Adrenal gland (tissue), 5 donors: ENCODE results near the gene NBPF3.

ENCODE experiments used
- POLR2A ChIP-seq, 2 donors: fragments of 450-650 bp; IDR thresholded peaks; one replicate each; pipeline ENCODE4 v1.6.1; 2017; ENCODE audit warnings: antibody characterized with exemption in 2 of 2, mild to moderate bottlenecking in 2 of 2, moderate library complexity in 1 of 2
- TF ChIP-seq, protein P1 (sequence below), 6 experiments: fragments of 450-650 bp in 4 of 6; fragments of 200-600 bp in 2 of 6; sonication (generic) in 1 of 6; IDR thresholded peaks; 1 replicate in 5 of 6; 2 replicates in 1 of 6; pipeline versions ENCODE4 v1.5.1 to v1.8.0; 2016 to 2021; ENCODE audit warnings: antibody characterized with exemption in 6 of 6, mild to moderate bottlenecking in 2 of 6, moderate library complexity in 1 of 6
- donor health status: DM: no; HTN: no; CAD: no.

DNA sequence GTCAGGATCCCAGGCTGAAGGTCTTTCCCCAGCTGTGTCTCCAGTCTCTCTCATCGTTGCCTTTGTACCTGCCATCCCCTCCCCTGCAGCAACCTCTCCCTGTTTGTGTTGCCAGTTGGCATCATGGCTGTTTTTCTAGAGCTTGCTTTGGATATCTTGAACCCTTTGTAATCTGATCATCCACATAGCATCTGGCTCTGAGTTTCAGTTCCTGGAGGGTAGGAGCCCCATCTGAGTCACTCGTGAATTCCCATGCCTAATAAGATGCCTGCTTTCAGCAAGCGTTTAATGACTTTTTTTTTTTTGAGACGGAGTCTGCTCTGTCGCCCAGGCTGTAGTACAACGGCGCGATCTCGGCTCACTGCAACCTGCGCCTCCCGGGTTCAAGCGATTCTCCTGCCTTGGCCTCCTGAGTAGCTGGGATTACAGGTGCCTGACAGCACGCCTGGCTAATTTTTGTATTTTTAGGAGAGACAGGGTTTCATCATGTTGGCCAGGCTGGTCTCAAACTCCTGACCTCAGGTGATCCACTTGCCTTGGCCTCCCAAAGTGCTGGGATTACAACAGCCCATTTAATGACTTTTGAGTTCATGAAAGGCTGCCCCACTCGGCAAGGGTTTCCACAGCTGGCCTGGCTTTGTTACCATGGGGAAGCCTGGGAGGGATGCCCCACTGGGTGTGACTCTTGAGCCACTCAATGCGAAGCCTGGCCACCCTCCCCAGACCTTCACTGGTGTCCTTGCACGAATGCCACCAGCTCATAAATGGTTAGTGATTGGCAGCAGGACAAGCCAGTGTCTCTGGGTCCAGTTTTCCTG, 81.2 kb downstream of the NBPF3 start:
- TF ChIP-seq, protein P1, sequence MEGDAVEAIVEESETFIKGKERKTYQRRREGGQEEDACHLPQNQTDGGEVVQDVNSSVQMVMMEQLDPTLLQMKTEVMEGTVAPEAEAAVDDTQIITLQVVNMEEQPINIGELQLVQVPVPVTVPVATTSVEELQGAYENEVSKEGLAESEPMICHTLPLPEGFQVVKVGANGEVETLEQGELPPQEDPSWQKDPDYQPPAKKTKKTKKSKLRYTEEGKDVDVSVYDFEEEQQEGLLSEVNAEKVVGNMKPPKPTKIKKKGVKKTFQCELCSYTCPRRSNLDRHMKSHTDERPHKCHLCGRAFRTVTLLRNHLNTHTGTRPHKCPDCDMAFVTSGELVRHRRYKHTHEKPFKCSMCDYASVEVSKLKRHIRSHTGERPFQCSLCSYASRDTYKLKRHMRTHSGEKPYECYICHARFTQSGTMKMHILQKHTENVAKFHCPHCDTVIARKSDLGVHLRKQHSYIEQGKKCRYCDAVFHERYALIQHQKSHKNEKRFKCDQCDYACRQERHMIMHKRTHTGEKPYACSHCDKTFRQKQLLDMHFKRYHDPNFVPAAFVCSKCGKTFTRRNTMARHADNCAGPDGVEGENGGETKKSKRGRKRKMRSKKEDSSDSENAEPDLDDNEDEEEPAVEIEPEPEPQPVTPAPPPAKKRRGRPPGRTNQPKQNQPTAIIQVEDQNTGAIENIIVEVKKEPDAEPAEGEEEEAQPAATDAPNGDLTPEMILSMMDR (IDR thresholded peaks at IDR 0.05), result no peak
- no peak for TF ChIP-seq POLR2A (IDR thresholded peaks at IDR 0.05)
